SIG-M5 (cell line): ENCODE data around the gene CSRNP2.
"Not testable (repeated sequence)": the region's sequence is repeated elsewhere in the genome, so short reads cannot be mapped to it uniquely, and the experiment has no call there.

Source experiments
- DNase-seq: peaks from one replicate; lab custom pipeline; 2025; lab: John Stamatoyannopoulos, UW

Gene CSRNP2, protein sequence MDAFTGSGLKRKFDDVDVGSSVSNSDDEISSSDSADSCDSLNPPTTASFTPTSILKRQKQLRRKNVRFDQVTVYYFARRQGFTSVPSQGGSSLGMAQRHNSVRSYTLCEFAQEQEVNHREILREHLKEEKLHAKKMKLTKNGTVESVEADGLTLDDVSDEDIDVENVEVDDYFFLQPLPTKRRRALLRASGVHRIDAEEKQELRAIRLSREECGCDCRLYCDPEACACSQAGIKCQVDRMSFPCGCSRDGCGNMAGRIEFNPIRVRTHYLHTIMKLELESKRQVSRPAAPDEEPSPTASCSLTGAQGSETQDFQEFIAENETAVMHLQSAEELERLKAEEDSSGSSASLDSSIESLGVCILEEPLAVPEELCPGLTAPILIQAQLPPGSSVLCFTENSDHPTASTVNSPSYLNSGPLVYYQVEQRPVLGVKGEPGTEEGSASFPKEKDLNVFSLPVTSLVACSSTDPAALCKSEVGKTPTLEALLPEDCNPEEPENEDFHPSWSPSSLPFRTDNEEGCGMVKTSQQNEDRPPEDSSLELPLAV

DNA sequence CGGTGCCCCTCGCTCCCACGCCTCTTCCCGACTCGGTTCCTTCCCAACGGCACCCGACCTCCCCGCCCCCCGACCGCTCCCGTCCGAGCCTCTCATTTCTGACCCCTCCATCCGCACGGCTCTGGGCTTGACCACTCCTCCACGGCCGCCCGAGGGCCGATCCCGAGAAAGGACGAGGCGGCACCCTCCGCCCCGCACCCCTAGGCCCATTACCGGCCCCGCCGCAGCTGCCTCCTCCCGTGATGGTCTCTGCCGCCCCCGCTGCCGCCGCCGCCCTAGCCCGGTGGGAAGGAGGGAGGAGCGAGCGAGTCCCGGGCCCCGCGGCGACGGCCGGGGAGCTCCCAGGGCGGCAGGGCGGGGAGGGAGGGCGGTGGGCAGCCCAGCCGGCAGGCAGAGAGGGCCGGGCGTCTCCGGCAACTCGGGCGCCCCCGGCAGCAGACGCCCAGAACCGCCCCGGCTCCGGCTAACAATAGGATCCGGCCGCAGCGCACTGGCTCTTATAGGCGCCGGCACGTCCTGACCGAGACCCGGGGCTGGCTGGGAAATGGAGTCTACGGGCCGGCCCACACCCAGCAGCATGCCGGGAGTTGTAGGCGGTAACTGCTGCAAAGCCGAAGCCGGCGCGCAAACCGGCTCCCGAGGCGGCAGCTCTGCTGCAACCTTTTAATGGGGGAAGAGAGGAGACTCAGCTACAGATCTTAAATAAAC, at the start of gene CSRNP2:
TSS of gene CSRNP2 (minus strand) at position 471 of the 708 bp plus-strand sequence. CDS start 7,035 bp downstream, outside the sequence.
- peak; percentile 91 for DNase-seq

DNA sequence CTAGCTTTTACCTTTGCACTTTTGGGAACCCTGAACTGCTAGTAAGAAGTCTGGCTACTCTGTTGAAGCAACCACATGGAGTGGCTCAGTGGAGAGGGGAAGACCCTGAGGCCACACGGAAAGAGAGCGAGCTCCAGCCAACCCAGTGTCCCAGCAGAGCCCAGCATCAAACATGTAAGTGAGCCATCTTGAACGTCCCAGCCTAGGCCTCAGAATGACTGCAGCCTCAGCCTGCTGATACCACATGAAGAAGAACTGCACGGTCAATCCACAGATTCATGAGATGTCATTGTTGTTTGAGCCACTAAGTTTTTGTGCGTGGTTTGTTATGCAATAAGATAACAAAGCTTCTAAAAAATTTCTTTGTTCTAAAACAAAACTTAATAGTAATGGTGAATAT, 49.3 kb upstream of the CSRNP2 start:
- no peak for DNase-seq

DNA sequence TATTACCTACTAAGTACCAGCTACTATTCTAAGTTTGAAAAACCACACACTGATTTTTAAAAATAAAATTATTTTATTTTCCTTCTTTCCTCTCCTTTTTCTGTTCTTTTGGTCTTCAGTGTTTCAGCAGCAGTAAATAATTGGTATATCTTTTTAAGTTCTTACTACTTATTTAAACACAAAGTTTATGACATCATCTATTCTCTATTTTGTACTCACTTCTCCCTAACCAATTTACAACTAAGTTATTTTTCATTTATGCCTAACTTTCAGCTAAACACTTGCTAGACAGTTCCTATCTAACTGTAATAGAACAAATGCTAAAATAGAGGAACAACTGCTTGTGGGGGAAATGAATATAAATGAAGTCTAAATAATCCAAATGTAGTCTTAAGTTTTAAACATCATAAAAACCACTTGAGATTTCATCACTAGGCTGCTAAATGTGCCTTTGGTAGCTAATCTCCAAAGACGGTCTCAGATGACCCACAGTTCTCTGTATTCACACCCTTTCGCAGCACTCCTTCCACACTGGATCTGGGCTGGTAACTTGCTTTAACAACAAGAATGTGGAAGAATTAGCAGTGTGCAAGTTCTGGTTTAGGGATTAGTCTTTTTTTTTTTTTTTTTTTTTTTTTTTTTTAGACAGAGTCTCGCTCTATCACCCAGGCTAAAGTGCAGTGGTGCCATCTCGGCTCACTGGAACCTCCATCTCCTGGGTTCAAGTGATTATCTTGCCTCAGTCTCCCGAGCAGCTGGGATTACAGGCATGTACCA, 48.5 kb upstream of the CSRNP2 start:
- no peak for DNase-seq

DNA sequence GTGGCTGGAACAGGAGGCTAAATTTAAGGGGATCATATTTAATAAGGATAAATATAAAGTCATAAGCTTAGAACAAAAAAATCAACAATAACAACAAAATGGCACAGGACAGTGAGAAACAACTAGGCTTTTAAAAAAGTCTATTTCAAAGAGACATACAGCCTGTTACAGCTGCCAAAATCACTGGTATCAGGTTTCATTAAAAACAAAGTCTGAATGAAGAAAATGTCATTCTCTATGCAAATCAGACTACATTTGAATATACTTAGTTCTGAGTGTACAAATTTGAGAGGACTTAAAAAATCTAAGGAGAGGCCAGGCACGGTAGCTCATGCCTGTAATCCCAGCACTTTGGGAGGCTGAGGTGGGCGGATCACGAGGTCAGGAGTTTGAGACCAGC, 45.5 kb upstream of the CSRNP2 start:
- no peak for DNase-seq

DNA sequence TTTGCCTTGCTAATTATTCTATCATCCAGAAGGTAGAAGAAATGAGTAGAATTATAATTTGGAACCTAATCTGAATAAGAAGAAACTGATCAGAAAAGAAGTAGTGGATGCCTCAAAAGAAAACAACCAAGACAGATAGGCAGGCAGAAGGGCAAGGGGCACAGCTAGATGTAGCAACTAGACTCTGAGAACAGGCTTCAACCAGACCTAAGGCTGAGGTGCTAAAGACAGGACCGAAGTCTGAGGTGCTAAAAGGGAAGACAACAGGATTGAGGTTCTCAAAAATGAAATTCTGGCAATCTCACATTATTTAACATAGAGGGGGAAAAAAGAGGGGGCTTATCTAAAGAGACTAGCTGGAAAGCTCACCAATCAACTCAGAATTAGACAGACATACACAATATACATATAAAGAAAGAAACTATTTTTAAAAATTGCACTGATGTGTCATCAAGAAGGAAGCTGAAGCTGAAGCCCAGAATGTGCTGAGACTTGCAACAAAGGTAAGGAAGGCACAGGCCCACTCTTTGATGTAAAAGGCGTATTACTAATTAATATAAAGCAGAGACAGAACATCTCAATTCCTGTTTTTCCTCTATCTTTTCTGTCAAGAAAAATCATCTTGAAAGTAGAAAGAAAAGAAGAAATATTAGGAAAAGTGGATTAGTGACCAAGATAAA, 43.8 kb upstream of the CSRNP2 start:
- no peak for DNase-seq

DNA sequence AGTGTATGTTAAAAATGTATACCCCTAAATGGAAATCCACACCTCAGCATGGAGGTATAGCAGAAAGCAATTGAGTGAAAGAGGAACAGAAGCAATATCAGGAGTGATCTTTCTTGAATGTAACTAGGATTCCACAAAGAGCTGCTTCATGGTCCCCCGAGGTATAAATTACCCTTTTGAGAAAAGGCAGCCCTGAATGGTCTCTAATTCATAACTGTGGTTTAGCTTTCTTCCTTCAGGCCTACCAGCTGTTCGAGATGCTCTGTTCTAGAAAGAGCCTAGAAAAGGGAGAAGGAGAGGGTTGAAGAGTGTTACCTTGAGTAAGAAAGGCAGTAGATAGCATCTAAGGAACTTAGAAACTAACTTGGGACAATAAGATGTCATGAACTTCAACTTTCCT, 42.9 kb upstream of the CSRNP2 start:
- DNase-seq, result no peak

DNA sequence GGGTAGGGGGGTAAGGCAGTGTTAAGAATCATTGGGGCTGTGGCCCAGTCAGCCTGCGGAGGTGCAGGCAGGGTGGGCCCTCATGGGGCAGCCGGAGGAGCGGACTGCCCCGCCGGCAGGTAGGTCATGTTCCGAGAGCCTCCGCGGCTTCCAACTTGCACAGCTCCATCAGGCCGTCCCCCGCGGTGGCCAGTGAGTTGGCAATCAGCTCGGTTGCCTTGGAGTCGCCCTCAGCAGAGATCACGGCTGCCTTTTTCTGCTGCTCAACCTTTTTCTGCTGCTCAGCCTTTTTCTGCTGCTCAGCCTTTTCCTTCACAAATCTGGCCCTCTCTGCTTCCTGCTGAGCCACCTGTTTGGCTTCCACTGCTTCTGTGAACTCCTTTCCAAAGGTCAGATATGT, 41.1 kb upstream of the CSRNP2 start:
- DNase-seq, result no peak

DNA sequence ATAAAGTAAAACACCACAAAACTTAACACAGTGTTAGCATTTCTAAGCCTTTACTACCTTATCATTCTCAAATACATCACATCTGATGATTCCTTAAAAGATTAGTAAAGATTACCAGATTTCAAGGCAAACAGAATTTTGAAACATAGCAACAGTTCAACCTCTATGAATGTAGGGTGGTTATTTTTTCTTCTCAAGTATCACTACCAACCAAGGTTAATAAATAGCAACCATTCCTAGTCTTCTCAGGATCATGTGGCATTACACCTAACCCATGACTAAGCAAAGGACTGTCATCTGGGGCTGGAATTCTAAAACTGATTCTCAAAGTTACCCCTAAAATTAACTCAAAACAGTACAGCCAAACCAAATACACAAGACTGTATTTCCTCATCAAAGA, 39.4 kb upstream of the CSRNP2 start:
- DNase-seq, result no peak

DNA sequence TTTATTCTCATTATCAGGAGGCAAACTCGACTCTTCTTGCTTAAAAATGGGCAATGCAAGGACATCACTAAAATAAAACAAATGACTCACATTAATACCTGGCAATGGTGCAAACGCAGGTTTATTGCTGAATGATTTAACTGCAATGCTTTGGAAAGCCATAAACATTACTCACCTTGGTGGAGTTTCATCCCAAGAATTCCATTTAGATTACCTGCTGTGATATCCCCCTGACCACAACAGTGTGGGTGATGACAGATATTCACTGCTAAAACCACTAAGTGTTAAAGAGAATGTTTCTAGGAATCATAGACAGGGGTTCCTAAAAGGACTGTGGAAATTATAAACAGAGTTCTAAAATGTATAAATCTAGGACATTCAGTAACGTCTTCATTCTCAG, 35.3 kb upstream of the CSRNP2 start:
- no peak for DNase-seq

DNA sequence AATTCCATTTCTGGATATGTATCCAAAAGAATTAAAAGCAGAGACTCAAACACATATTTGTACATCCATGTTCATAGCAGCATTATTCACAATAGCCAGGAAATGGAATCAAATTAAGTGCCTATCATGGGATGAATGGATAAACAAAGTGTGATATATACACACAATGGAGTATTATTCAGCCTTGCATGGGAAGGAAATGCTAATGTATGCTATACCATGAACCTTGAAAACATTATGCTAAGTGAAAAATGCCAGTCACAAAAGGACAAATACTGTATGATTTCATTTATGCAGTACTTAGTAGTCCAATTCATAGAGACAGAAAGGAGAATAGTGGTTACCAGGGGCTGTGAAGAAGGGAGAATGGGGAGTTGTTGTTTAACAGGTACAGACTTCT, 32.1 kb upstream of the CSRNP2 start:
- DNase-seq, result no peak

DNA sequence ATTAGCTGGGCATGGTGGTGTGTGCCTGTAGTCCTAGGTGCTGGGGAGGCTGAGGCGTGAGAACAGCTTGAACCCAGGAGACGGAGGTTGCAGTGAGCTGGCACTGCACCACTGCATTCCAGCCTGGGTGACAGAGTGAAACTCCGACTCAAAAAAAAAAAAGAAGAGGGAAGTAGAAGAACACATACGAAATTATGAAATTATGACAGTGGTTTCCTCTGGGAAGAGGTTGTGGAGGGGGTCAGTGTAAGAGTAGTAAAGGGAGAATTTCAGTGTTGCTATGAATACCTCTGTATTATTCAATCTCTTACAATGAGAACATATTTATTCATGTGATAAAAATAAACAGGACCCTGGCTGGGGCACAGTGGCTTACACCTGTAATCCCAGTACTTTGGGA, 24.7 kb upstream of the CSRNP2 start:
- DNase-seq, result no peak

DNA sequence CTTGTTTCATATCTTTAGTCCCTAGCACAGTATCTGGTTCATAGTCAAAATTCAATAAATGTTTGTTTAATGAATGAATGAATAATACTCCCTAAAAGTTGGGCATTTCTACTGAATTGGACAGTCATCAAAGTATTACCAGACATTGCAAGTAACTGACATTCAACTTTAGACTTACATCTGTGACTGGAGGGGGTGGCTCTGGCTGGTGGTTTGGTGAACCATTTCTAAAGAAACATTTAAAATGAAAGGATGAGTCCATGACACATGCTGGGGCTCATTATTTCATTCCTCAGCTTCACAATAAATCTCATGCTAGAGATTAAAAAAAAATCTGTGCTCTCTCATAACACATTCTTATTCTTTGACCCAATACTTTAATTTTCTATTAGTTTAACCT, 20.6 kb upstream of the CSRNP2 start:
- DNase-seq, result no peak

DNA sequence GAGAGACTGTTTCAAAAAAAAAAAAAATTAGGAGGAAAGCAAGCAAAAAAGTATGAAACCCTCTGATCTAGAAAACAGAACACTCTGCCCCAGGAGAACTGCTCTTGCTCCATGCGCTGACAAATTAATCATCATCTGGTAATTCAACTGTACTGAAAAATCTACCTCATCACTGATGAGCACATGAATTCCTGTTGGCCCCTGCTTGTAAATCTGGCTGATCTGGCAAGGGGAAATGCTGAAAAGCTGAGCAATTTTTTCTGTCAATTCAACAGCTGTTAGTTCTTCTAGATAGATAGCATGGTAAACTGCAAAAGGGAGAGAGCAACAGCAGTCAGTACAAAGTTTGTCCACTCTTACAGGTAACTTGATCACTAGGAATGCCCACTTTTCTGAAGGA, 15.2 kb upstream of the CSRNP2 start:
- no peak for DNase-seq

DNA sequence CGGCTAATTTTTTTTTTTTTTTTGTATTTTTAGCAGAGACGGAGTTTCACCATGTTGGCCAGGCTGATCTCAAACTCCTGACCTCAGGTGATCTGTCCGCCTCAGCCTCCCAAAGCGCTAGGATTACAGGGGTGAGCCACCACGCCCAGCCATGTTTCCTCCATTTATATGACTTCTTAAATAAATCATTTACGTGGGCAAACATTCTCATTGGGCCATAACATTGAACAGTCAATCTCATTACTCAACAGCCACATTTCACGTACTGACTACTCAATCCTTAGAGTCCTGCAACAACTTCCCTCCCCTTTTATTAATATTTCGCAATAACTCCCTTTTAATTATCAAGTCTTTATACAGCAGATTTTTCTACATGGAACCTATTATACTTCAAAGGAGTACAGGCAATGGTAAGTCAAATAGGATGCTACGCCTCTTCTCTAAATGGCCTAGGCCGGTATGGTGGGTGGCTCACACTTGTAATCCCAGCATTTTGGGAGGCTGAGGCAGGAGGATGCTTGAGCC, 7.4 kb upstream of the CSRNP2 start:
- no peak for DNase-seq

DNA sequence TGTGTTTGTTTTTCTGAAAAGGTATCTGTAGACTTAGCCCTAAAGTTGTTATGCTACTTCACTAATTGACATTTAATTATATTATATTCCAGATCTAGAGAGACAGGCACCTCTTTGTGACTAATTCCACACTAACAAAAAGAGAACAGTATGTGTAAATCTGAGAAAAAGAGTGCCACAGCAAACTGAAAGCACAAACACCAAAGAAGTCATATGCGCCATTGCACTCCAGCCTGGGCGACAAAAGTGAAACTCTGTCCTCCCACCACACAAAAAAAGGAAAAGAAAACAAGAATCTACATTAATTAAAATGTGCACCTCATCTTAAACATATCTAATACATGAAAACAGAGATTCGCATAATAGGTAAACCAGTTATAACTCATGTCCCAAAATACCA, 4.4 kb upstream of the CSRNP2 start:
- DNase-seq, result no peak

DNA sequence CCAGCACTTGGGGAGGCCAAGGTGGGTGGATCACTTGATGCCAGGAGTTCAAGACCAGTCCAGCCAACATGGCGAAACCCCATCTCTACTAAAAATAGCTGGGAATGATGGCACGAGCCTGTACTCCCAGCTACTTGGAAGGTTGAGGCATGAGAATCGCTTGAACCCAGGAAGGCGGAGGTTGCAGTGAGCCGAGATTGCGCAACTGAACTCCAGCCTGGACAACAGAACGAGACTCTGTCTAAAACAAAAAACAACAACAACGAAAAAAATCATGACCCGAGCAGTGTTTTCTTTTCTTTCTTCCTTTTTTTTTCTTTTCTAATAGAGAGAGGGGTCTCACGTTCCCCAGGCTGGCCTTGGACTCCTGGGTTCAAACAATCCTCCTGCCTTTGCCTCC, 3.5 kb upstream of the CSRNP2 start:
- DNase-seq, result no peak

DNA sequence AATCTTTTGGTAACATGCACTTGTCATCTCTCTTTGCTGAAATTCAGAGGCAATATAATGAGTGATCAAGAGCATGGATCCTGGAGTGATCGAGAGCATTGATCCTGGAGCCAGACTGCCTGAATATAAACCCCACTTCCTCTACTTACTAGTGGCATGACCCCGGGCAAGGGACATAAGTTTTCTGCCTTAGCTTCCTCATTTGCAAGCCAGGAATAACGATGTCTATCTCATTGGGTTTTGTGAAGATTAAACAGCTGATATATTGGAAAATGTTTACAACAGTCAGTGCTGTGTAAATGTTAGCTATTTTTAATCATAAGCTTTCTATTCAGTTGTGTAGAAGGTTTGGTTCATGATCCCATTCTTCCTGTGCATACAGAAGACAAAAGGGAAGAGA, 2.4 kb upstream of the CSRNP2 start:
- no peak for DNase-seq

DNA sequence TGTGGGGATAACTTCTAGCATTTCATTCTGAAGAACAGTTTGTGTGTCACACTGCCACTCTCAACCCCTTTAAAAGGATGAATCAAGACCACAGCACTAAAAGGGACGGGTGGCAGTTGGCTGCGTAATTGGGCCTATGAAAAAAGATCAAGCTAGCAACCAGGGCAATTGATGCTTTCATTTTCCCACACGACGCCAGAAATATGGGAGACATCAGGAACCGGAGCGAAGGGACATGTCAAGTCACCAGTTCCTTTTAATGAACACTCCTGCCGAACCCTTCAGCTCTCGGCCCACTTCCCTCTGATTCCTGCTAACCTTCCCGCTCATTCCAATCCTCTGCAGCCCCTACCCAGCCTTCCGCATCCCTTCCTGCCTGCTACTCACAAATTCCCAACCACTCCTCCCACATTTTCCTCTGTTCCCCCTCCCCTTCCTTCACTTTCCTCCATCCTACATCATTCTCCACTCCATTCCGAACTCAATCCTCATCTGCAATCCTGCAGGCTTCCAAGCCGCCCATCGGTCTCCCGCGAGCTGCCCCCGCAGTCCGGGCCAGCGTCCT, 753 bp downstream of the CSRNP2 start:
- no peak for DNase-seq

DNA sequence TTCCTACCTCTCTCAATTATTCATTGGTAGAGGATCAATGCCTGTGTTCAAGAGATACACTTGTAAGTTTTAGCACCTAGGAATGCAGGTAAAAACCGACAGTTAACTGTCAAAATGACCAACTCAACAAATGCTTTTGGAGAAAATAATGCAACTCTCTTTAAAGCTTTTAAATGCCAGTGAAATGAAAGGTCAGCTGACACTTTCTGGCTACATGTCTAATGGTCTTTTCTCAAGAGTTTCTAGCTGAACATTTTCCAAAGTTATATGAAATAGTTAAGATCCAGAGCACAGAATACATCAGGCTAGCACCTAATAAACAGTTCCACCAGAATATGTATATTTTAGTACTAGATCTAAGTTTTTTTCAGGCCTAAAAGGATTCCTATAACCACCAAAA, 2.0 kb downstream of the CSRNP2 start:
- DNase-seq, result no peak

DNA sequence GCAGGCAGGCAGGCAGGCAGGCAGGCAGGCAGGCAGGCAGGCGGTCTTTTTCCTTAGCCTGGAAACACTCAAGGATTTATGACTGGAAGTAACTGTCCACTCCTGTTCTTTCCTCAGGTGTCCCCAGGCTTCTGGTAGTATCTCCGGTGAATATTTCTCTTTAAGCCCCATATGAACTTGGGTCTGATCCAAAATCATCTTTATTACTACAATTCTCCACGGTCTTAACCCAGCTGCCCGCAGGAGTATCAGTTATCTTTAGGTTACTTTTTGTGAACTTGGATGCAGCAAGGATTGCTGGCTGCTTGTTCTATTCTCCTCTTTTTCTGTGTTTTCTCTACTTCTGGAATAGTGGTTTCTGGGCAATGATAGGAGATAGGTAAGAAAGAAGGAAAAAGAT, 3.3 kb downstream of the CSRNP2 start:
- no peak for DNase-seq

DNA sequence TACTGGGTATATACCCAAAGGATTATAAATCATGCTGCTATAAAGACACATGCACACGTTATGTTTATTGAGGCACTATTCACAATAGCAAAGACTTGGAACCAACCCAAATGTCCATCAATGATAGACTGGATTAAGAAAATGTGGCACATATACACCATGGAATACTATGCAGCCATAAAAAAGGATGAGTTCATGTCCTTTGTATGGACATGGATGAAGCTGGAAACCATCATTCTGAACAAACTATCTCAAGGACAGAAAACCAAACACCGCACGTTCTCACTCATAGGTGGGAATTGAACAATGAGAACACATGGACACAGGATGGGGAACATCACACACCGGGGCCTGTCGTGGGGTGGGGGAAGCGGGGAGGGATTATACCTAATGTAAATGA, 4.5 kb downstream of the CSRNP2 start:
- not testable (repeated sequence) for DNase-seq
